ENCODE data around the gene CIAO2B. TPM values are rescaled to one million over a fixed set of nuclear protein-coding genes. Genes with fewer than 3 reads are reported as not detected.

The CIAO2B gene
- total RNA-seq, 1 donor from 2014 or later: 55.5 TPM

DNA sequence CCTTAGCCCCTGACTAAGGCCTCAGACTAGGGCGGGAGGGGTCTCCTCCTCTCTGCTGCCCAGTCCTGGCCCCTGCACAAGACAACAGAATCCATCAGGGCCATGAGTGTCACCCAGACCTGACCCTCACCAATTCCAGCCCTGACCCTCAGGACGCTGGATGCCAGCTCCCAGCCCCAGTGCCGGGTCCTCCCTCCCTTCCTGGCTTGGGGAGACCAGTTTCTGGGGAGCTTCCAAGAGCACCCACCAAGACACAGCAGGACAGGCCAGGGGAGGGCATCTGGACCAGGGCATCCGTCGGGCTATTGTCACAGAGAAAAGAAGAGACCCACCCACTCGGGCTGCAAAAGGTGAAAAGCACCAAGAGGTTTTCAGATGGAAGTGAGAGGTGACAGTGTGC, 39.5 kb upstream of the CIAO2B start:
- Histone ChIP-seq H4K20me1 (ENCODE audit: low read depth) (no peaks in the 10 kb centered on the region), H3K9ac (no peak overlapping the region), H3K4me1 (no peaks in the 10 kb centered on the region), H2AFZ (replicated peaks) (no peak overlapping the region), H3K9me3 (ENCODE audit: low read depth) (no peaks in the 10 kb centered on the region), H3K79me2 (ENCODE audit: low read depth) (no peaks in the 10 kb centered on the region), H3K4me2 (no peak overlapping the region), H3K36me3 (no peaks in the 10 kb centered on the region), H3K27me3 (no peaks in the 10 kb centered on the region), H3K27ac (no peak overlapping the region), H3K4me3 (no peak overlapping the region), H3F3A (ENCODE audit: low read depth) (no peaks in the 10 kb centered on the region)
- no peaks in the 10 kb centered on the region for H3K36me3 Mint-ChIP-seq
- no peak for TF ChIP-seq CTCF (IDR thresholded peaks at IDR 0.05)
- TF ChIP-seq EZH2phosphoT487 (IDR thresholded peaks at IDR 0.05): no peak
- TF ChIP-seq EZH2 (IDR thresholded peaks at IDR 0.05): no peak
- H3K9me3 Mint-ChIP-seq: no peaks in the 10 kb centered on the region
- no peak for DNase-seq (ENCODE audit: low spot score)
- H3K27me3 Mint-ChIP-seq (ENCODE audit: insufficient read depth, low read depth): peaks cover 6% of the 10 kb centered on the region
- H3K27ac Mint-ChIP-seq: no peak overlapping the region
- peaks cover 23% of the 10 kb centered on the region for H3K4me1 Mint-ChIP-seq
- H3K4me3 Mint-ChIP-seq: no peak overlapping the region

GRCh38 chr16:66972983-66973382, 38.8 kb upstream of the CIAO2B start:
- no peaks in the 10 kb centered on the region for H3F3A ChIP-seq (ENCODE audit: low read depth)
- Mint-ChIP-seq H3K36me3 (no peaks in the 10 kb centered on the region), H3K4me3 (no peak overlapping the region), H3K4me1 (peaks cover 23% of the 10 kb centered on the region), H3K27me3 (ENCODE audit: insufficient read depth, low read depth) (peaks cover 6% of the 10 kb centered on the region), H3K9me3 (no peaks in the 10 kb centered on the region), H3K27ac (peak overlapping the region; percentile 43)
- H3K9ac ChIP-seq: no peak overlapping the region
- peak; percentile 13 for DNase-seq (ENCODE audit: low spot score)
- no peaks in the 10 kb centered on the region for H3K79me2 ChIP-seq (ENCODE audit: low read depth)
- no peak overlapping the region for H2AFZ ChIP-seq (replicated peaks)
- no peaks in the 10 kb centered on the region for H3K36me3 ChIP-seq
- no peaks in the 10 kb centered on the region for H3K4me1 ChIP-seq
- H3K4me3 ChIP-seq: no peak overlapping the region
- H3K4me2 ChIP-seq: no peak overlapping the region
- TF ChIP-seq EZH2phosphoT487 (IDR thresholded peaks at IDR 0.05) (no peak), CTCF (IDR thresholded peaks at IDR 0.05) (no peak), EZH2 (IDR thresholded peaks at IDR 0.05) (no peak)
- no peaks in the 10 kb centered on the region for H4K20me1 ChIP-seq (ENCODE audit: low read depth)
- H3K9me3 ChIP-seq (ENCODE audit: low read depth): no peaks in the 10 kb centered on the region
- no peaks in the 10 kb centered on the region for H3K27me3 ChIP-seq
- H3K27ac ChIP-seq: no peak overlapping the region

GRCh38 chr16:66970775-66971720, 36.8 kb upstream of the CIAO2B start:
- Mint-ChIP-seq H3K27ac (no peak overlapping the region), H3K27me3 (ENCODE audit: insufficient read depth, low read depth) (peaks cover 2% of the 10 kb centered on the region), H3K9me3 (no peaks in the 10 kb centered on the region), H3K36me3 (no peaks in the 10 kb centered on the region), H3K4me1 (peaks cover 17% of the 10 kb centered on the region), H3K4me3 (no peak overlapping the region)
- Histone ChIP-seq H3K36me3 (no peaks in the 10 kb centered on the region), H3K79me2 (ENCODE audit: low read depth) (no peaks in the 10 kb centered on the region), H3F3A (ENCODE audit: low read depth) (no peaks in the 10 kb centered on the region), H3K4me3 (no peak overlapping the region), H3K9ac (no peak overlapping the region), H3K4me2 (no peak overlapping the region), H3K27me3 (no peaks in the 10 kb centered on the region), H4K20me1 (ENCODE audit: low read depth) (no peaks in the 10 kb centered on the region), H3K9me3 (ENCODE audit: low read depth) (no peaks in the 10 kb centered on the region), H3K4me1 (no peaks in the 10 kb centered on the region), H2AFZ (replicated peaks) (no peak overlapping the region), H3K27ac (no peak overlapping the region)
- no peak for TF ChIP-seq EZH2phosphoT487 (IDR thresholded peaks at IDR 0.05)
- TF ChIP-seq CTCF (IDR thresholded peaks at IDR 0.05): no peak
- TF ChIP-seq EZH2 (IDR thresholded peaks at IDR 0.05): no peak
- no peak for DNase-seq (ENCODE audit: low spot score)
